NCI-H2227 (cell line): ENCODE measurements around the gene ZKSCAN1.

ENCODE experiments used
- DNase-seq: peaks from one replicate; lab custom pipeline; 2025; ENCODE audit not compliant: unreplicated experiment; lab: John Stamatoyannopoulos, UW

The ZKSCAN1 gene

DNA sequence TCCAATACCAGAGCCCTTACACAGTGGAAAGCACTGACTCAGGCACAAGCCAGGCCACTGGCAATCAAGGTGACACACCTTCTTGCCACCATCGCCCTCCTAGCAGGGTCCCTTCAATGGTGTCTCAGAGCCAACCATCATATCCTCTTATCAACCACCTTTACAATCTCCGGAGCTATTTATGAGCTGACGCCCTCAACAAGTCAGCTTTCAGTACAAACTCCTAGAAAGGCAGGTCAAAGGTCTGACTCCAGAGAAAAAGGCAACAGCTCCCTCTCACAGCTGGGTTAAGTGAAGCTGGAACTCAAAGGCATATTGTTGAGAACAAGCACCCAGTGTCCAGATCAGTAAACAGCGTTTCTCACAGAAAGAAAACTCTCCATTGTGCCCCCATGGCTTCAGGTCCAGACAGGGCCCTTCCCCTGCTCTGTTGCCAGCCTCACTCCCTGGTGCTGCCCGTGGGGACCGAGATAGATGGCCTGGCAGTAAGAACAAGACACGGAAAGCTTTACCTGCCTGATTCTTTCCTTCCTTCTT is 63.7 kb downstream of the ZKSCAN1 start:
- DNase-seq, result no peak

DNA sequence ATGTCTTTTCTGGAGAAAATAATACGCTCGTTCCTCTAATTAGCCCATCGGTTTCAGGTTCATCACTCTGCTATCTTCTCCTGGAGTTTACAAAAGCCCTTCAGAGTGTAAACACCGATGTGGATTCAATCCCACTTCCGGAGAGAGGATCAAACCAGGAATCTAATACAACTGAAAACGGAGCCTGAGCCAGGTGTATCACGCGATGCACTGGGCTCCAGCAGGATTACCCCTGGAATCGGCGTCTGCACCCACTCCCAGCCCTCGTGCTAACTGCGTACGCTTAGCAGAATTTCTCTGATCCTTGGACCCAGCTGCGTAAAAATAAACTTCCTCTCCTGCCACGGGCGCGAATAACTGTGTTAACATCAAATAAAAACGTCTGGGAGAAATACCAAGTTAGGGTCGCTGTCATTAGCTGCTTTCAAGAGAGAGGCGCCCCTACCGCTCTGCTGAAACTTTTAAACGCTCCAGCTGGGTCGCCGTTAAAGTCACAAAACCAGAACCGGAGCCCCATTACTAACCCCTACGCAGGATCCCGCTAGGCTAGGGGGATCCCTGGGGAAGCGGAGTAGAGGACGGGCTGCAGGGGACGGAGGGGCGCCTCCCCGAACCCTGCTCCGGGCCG is 65.6 kb downstream of the ZKSCAN1 start:
- peak; percentile 64 for DNase-seq

DNA sequence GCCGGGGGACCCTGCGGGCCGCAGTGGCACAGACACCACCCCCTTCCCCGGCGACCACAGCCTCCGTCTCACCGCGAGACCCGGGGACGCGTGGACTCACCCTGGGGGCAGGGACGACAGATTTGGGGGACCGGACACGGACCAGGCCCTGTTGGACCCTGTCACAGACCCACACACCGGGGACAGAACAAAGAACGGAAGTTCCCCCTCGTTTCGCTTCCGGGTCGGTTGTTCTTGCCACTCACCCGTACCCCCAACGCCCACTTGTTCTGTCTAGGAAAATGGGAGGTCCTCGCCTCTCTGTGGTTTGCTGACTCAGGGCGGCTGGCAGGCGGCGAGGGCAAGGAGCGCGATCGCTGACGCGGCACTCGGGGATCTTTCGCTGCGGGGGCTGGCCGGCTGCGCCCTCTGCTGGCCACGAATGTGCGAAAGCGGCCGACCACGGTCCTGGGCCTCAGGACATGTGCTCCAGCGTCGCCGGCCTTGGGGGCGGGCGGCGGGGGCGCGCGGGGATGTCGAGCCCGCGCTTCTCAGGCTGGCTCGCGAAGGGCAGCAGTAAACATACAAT is 66.2 kb downstream of the ZKSCAN1 start, which contains the start of gene ZNF3:
TSS of gene ZNF3 (minus strand) at position 189 of the 568 bp plus-strand sequence. CDS start 4,366 bp downstream, outside the sequence.
- DNase-seq, result peak; percentile 100

DNA sequence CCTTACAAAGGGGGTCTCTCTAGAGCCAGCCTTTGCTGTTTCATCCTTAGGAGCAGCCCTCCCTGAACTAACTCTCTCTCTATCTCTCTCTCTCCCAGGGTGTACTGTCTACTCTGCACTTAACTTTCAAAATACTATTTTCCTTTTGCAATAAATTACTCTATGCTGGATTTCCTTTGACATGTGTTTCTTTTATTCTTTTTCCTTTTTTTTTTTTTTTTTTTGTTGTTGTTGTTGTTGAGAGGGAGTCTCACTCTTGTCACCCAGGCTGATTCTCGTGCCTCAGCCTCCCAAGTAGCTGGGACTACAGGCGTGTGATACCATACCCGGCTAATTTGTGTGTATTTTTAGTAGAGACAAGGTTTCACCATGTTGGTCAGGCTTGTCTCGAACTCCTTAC is 67.6 kb downstream of the ZKSCAN1 start:
- no peak for DNase-seq

DNA sequence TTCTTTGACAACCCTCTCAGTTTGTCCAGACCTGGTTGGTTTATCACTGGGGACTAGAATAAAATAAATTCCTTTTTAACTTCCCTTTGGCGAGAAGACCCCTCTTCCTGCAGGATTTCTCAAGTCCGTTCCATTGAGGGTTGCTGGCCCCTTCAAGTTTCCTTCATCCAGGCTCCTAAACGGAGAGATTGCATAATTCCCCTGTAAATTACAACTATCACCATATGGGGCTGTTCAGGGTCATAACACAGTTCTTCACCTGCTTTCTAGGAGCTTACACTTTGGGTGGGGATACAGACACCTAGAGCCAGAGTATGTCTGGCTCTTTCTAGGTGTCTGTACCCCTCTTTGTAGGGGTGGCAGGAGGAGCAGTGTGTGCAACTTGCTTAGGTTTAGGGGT is 70.1 kb downstream of the ZKSCAN1 start:
- no peak for DNase-seq

DNA sequence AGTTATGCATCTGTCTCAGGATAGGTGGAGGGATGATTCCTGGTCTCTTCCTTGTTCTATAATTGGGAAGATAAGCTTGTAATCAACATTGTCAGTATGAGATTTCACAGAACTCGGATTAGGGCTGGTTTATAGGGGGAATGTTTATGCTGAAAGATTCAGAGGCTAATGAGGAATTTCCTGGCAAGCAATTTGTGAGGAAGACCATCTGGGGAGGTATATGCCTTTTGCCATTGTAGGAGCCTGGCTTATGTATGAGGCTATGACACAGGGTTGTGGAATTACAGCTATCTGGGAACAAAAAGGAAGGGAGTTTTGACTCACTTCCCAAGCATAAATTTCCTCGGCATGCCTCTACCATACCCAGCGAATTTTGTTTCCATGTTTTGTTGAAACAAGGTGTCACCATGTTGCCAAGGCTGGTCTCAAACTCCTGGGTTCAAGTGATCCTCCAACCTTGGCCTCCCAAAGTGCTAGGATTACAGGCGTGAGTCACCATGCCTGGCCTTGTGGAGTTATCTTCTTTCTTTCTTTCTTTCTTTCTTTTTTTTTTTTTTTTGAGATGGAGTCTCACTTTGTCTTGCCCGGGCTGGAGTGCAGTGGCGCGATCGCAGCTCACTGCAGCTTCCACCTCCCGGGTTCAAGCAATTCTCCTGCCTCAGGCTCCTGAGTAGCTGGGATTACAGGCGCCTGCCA is 71.8 kb downstream of the ZKSCAN1 start:
- DNase-seq, result no peak

DNA sequence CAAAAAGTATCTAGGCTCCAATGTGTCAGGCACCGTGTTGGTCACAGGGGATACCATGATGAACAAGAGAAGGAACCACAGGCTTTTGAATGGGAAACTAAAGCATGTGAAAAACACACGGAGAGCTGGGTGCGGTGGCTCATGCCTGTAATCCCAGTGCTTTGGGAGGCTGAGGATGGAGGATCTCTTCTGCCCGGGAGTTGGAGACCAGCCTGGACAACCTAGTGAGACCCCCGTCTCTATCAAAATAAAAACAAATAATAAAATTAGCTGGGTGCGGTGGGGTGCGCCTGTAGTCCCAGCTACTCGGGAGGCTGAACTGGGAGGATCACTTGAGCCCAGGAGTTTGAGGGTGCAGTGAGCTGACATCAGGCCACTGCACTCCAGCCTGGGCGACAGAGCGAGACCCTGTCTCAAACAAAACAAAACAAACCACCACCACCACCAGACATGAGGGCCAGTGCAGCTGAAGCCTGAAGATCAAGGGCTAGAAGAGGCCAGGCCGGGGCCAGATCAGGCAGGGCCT is 72.8 kb downstream of the ZKSCAN1 start:
- DNase-seq, result no peak

DNA sequence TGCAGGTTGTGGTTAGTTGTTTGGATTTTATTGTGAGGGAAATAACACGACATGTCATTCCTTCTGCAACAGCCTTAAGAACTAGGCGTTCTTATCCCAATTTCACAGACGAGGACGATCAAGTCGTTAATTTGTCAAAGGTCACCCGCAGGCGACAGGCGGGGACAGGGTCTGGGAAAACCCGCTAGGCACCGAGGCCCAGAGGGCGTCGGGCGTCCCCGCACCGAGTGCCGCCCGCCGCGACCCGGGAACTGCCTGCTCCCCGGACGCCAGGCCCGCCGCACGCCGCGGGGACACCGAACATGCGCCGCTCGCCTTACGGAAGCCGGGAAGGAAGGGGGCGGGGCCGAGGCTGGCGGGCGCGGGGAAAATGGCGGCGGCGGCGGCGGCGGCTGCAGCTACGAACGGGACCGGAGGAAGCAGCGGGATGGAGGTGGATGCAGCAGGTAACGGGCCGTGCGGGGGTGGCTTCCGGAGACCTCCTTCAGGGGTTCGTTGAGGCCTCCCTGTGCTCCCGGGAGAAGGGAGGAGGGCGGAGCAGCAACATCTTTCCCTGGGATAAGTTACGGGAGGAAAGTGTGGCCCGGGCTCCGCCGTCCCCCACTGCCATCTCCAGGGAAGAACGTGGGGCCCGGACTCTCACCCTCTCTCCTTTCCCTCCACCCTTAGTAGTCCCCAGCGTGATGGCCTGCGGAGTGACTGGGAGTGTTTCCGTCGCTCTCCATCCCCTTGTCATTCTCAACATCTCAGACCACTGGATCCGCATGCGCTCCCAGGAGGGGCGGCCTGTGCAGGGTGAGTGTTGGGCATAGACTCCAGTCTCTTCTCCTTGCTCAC is 73.4 kb downstream of the ZKSCAN1 start, which contains the start of gene COPS6:
TSS of gene COPS6 (plus strand) at position 349 of the 837 bp plus-strand sequence. CDS start at position 371, 22 bp downstream.
- DNase-seq, result peak; percentile 90

DNA sequence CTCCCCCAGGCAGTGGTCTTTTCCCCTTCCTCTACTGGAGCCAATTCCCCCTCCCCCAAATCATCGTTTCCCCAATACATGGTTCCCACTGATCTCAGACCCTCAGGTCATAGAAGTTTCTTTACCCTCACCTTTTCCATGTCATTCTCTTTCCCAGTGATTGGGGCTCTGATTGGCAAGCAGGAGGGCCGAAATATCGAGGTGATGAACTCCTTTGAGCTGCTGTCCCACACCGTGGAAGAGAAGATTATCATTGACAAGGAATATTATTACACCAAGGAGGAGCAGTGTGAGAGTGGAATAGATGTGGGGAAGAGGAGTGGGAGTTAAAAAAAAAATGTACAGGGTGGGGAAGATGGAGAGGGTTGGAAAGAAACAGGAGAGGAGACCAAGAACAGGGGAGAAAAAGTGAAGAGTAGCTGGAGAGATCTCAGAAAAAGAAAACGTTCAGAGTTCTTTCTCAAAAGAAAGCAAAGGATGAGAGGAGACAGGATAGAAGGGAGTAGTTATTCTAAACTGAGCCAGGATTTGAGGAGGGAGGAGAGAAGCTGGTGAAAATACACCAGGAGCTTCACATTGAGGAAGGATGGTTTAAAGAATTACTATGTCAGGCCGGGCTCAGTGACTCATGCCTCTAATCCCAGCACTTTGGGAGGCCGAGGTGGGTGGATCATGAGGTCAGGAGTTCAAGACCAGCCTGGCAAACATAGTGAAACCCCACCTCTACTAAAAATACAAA is 74.2 kb downstream of the ZKSCAN1 start:
- DNase-seq, result no peak

DNA sequence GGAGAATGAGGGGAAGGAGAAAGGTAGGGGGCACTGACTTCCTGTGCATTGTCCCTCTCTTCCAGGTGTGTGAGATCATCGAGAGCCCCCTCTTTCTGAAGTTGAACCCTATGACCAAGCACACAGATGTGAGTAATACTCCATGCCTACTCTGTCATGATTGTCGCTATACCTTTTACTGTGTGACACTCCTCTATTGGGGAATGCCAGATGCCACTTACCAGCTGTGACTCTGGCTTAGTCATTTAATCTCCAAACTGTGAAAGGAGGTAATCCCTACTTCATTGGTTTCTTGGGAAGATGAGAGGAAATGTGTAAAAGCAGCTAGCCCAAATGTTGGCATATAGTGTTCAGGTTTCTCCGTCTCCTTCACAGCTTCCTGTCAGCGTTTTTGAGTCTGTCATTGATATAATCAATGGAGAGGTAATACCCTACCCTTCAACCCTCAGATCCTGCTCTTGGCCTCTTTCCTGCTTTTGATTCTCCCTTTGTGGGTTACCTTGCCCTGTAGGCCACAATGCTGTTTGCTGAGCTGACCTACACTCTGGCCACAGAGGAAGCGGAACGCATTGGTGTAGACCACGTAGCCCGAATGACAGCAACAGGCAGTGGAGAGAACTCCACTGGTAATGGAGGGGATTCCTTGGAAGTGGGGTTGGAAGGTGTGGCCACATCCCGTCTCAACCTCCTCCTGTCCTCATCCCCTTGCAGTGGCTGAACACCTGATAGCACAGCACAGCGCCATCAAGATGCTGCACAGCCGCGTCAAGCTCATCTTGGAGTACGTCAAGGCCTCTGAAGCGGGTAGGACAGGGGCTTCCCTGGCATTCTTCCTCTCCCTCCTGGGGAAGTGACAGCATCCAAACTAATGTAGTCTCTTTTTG is 75.4 kb downstream of the ZKSCAN1 start:
- no peak for DNase-seq
